GM23248 (cell line): ENCODE measurements around the gene COL9A3.

ENCODE experiments used
- EZH2 ChIP-seq: fragments of 200-600 bp; sonication (generic); IDR thresholded peaks from 2 replicates; pipeline ENCODE4 v1.6.1; 2018; ENCODE audit warnings: antibody characterized with exemption, mild to moderate bottlenecking; ENCODE audit not compliant: insufficient read depth, poor library complexity, severe bottlenecking
- EZH2phosphoT487 ChIP-seq: fragments of 200-600 bp; sonication (generic); IDR thresholded peaks from 2 replicates; pipeline ENCODE4 v1.6.1; 2018; ENCODE audit warnings: antibody characterized with exemption, moderate library complexity, mild to moderate bottlenecking, low read depth; ENCODE audit not compliant: insufficient read depth

DNA sequence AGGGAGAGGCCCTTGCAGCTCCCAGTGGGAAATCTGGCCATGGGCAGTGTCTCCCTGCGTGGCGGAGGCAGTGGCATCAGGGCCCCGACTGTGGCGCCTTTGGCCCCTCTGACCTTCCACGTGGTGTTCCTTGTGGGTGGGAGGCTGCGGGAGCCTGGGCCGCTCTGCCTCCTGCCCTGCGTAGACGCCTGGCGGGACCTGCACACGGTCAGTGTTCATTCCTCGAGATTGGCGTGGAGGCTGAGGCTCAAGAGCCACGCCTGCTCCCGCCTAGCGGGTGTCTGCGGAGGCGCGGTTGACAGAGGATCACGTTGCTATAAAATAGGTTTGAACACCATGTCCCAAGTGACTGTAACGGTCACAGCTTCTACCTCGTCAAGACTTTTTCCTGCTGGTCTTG is 14.0 kb downstream of the COL9A3 start:
- no peak for TF ChIP-seq EZH2phosphoT487
- TF ChIP-seq EZH2: no peak
